ENCODE data around the gene TNK2.

TNK2 gene

DNA sequence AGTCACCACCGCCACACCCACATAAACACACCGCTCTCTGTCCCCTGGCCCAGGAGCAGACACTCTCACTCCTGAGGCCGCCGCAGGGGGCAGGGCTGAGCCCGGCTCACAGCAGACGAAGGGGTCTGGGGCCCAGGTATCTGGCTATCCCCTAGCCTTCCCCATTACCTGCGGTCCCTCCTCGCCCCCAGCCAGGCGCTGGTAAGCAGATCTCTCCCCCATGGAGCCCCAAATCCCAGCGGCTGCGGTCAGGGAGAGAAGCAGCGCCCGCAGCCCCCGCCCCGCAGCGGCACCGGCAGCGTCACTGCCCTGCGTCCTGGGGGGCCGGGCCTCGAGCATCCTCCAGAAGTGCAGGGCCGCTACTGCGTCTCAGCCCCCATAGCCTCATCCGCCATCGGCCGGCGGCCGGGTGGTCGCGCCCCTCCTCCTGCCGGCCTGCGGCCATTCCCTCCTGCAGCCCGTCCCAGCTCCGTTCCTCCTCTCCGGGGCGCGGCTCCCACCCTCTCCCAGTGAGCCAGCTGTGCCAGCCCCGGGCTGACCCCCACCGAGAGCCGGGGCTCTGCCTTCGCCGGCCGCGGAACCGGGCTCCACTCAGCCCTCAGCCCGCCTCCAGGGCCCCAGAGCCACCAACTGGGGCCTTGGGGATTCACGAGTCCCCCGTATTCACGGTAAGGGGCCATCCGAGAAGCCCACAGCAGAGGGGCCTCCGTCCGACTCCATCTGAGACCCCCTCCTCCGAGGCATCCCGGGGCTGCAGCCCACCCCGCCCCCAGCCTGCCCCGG lies 13.1 kb downstream of the TNK2 start (continued):
- TF ChIP-seq ZNF843 (tag by site-specific recombination; IDR thresholded peaks at IDR 0.05) (0 out of 2 replicates have a peak, but pooled peaks have one; percentile 2), ZFHX2 (tag by site-specific recombination; conservative IDR thresholded peaks at IDR 0.05) (peak; percentile 37; the same call in 1 of the 2 replicates)

DNA sequence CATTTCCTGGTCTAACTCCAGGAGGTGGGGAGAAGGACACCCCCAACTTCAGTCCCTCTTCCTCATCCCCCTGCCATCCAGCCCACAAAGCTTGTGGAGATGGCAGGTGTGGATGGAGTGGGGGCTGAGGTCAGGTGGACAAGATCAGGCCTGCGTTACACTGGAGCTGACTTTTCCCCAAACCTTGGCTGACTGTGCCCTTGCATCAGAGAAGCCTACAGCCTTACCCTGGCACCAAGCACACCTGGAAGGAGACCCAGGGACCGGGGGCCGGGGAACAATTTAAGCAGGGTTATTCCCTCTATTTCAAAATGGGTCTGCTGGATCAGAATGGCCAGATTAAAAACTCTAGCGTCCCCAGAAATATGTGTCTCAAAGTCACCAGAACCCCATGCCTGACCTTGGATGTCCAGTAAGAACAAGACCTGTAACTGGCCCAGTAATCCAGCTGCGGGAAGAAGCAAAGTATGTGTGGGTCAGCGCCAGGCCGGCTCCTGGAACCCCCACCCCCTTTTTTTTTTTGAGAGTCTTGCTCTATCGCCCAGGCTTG lies 14.4 kb downstream of the TNK2 start:
- Histone ChIP-seq H3K9me3 (ENCODE audit: control insufficient read depth, insufficient read depth, low read depth, low read length) (no peaks in the 10 kb centered on the region), H3K36me3 (ENCODE audit: control insufficient read depth in 2 of 2, insufficient read depth in 1 of 2, low read length in 2 of 2) (peaks cover 0 to 5% of the 10 kb centered on the region in 2 experiments; a peak in 1 of 3 replicates), H3K4me3 (ENCODE audit: low read depth, low read length) (no peak overlapping the region), H3K4me1 (ENCODE audit: control insufficient read depth, insufficient read depth, low read length) (peaks cover 12% of the 10 kb centered on the region; the same call in 1 of the 2 replicates), H3K27ac (ENCODE audit: extremely low read depth, low read depth, low read length) (no peak overlapping the region)
- ChIA-PET POLR2A (interaction anchor here (1.3 to 1.6 kb wide), 2 partner anchors 14 to 18 kb away, joined by 3 to 4 read pairs; no protein-coding TSS in a partner anchor), CTCF (interaction anchor here (0.6 to 3.9 kb wide), 19 partner anchors 8 to 334 kb away, joined by 3 to 37 read pairs (median 5); partner anchors contain the start of gene TNK2)
- TF ChIP-seq FEZF1 (tag by site-specific recombination; IDR thresholded peaks at IDR 0.05) (no peak), ZNF140 (tag by site-specific recombination; IDR thresholded peaks at IDR 0.05) (no peak), ZNF202 (tag by site-specific recombination; IDR thresholded peaks at IDR 0.05; ENCODE audit: borderline replicate concordance) (no peak), ZNF610 (tag by site-specific recombination; IDR thresholded peaks at IDR 0.05; ENCODE audit: borderline replicate concordance) (no peak), ZNF221 (tag by site-specific recombination; IDR thresholded peaks at IDR 0.05; ENCODE audit: borderline replicate concordance) (no peak), ZNF2 (tag by site-specific recombination; IDR thresholded peaks at IDR 0.05) (no peak), ZNF48 (tag by site-specific recombination; IDR thresholded peaks at IDR 0.05) (no peak), ZNF132 (tag by site-specific recombination; IDR thresholded peaks at IDR 0.05; ENCODE audit: borderline replicate concordance) (no peak), ZNF621 (tag by site-specific recombination; IDR thresholded peaks at IDR 0.05) (no peak)
- TF ChIP-seq, protein P1, sequence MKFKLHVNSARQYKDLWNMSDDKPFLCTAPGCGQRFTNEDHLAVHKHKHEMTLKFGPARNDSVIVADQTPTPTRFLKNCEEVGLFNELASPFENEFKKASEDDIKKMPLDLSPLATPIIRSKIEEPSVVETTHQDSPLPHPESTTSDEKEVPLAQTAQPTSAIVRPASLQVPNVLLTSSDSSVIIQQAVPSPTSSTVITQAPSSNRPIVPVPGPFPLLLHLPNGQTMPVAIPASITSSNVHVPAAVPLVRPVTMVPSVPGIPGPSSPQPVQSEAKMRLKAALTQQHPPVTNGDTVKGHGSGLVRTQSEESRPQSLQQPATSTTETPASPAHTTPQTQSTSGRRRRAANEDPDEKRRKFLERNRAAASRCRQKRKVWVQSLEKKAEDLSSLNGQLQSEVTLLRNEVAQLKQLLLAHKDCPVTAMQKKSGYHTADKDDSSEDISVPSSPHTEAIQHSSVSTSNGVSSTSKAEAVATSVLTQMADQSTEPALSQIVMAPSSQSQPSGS (tag by site-specific recombination; IDR thresholded peaks at IDR 0.05; ENCODE audit: low read depth), result no peak
- TF ChIP-seq, protein P2, sequence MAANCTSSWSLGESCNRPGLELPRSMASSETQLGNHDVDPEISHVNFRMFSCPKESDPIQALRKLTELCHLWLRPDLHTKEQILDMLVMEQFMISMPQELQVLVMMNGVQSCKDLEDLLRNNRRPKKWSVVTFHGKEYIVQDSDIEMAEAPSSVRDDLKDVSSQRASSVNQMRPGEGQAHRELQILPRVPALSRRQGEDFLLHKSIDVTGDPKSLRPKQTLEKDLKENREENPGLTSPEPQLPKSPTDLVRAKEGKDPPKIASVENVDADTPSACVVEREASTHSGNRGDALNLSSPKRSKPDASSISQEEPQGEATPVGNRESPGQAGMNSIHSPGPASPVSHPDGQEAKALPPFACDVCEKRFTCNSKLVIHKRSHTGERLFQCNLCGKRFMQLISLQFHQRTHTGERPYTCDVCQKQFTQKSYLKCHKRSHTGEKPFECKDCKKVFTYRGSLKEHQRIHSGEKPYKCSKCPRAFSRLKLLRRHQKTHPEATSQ (tag by site-specific recombination; IDR thresholded peaks at IDR 0.05), result no peak
- TF ChIP-seq, protein P3, sequence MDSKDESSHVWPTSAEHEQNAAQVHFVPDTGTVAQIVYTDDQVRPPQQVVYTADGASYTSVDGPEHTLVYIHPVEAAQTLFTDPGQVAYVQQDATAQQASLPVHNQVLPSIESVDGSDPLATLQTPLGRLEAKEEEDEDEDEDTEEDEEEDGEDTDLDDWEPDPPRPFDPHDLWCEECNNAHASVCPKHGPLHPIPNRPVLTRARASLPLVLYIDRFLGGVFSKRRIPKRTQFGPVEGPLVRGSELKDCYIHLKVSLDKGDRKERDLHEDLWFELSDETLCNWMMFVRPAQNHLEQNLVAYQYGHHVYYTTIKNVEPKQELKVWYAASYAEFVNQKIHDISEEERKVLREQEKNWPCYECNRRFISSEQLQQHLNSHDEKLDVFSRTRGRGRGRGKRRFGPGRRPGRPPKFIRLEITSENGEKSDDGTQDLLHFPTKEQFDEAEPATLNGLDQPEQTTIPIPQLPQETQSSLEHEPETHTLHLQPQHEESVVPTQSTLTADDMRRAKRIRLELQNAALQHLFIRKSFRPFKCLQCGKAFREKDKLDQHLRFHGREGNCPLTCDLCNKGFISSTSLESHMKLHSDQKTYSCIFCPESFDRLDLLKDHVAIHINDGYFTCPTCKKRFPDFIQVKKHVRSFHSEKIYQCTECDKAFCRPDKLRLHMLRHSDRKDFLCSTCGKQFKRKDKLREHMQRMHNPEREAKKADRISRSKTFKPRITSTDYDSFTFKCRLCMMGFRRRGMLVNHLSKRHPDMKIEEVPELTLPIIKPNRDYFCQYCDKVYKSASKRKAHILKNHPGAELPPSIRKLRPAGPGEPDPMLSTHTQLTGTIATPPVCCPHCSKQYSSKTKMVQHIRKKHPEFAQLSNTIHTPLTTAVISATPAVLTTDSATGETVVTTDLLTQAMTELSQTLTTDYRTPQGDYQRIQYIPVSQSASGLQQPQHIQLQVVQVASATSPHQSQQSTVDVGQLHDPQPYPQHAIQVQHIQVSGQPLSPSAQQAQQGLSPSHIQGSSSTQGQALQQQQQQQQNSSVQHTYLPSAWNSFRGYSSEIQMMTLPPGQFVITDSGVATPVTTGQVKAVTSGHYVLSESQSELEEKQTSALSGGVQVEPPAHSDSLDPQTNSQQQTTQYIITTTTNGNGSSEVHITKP (tag by site-specific recombination; IDR thresholded peaks at IDR 0.05), result no peak

DNA sequence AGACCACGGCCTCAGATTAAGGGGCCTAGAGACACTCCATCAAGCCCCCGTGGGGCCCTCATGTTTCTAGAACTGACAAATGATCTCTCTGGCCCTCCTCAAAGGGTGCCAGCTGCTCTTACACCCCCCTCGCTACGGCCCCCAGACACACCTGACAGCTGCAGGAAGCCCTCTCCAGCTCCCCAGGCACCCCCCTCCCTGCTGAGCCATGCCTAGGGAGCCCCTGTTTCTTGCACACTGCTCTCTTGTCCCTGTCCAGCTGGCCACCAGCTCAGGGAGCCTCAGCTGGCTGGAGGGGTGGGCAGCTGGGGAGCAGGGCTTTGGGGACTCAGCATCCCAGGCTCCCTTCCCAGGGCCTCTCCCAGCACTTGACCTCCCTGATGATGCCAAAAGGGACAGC lies 14.8 kb downstream of the TNK2 start:
- ChIA-PET CTCF (interaction anchor here (0.8 to 2.7 kb wide), 7 partner anchors 7 to 44 kb away, joined by 6 to 37 read pairs (median 14); partner anchors contain the start of gene TNK2), POLR2A (interaction anchor here (1.6 kb wide), 1 partner anchor 14 kb away, joined by 4 read pairs; no protein-coding TSS in a partner anchor)
- no peaks in the 10 kb centered on the region for H3K9me3 ChIP-seq (ENCODE audit: control insufficient read depth, insufficient read depth, low read depth, low read length)
- H3K4me1 ChIP-seq (ENCODE audit: control insufficient read depth, insufficient read depth, low read length), result peaks cover 12% of the 10 kb centered on the region; the same call in 1 of the 2 replicates
- no peak overlapping the region for H3K4me3 ChIP-seq (ENCODE audit: low read depth, low read length)
- no peak overlapping the region for H3K27ac ChIP-seq (ENCODE audit: extremely low read depth, low read depth, low read length)
- H3K36me3 ChIP-seq (ENCODE audit: control insufficient read depth in 2 of 2, insufficient read depth in 1 of 2, low read length in 2 of 2), result peaks cover 0 to 6% of the 10 kb centered on the region in 2 experiments; a peak in 1 of 3 replicates
- TF ChIP-seq GLIS1 (tag by site-specific recombination; IDR thresholded peaks at IDR 0.05), result peak; percentile 16; the same call in 1 of the 2 replicates
- TF ChIP-seq ZNF19 (tag by site-specific recombination; IDR thresholded peaks at IDR 0.05; ENCODE audit: low read depth), result no peak
- peak; percentile 71 for TF ChIP-seq ZIC2 (tag by site-specific recombination; IDR thresholded peaks at IDR 0.05)
- no peak for TF ChIP-seq ZNF521 (tag by site-specific recombination; IDR thresholded peaks at IDR 0.05)
- no peak for TF ChIP-seq ZNF155 (tag by site-specific recombination; IDR thresholded peaks at IDR 0.05)
- TF ChIP-seq MEIS1 (CRISPR knock-in tag; IDR thresholded peaks at IDR 0.05; ENCODE audit: borderline replicate concordance), result no peak
- TF ChIP-seq ZNF701 (tag by site-specific recombination; IDR thresholded peaks at IDR 0.05), result no peak
- TF ChIP-seq, protein P4, sequence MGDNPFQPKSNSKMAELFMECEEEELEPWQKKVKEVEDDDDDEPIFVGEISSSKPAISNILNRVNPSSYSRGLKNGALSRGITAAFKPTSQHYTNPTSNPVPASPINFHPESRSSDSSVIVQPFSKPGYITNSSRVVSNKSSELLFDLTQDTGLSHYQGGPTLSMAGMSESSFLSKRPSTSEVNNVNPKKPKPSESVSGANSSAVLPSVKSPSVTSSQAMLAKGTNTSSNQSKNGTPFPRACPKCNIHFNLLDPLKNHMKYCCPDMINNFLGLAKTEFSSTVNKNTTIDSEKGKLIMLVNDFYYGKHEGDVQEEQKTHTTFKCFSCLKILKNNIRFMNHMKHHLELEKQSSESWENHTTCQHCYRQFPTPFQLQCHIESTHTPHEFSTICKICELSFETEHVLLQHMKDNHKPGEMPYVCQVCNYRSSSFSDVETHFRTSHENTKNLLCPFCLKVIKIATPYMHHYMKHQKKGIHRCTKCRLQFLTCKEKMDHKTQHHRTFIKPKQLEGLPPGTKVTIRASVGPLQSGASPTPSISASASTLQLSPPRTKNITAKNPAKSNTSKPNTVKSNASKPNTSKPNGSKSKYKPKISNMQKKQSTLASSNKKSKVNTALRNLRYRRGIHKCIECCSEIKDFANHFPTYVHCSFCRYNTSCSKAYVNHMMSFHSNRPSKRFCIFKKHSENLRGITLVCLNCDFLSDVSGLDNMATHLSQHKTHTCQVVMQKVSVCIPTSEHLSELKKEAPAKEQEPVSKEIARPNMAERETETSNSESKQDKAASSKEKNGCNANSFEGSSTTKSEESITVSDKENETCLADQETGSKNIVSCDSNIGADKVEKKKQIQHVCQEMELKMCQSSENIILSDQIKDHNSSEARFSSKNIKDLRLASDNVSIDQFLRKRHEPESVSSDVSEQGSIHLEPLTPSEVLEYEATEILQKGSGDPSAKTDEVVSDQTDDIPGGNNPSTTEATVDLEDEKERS (tag by site-specific recombination; IDR thresholded peaks at IDR 0.05), result no peak

Measured in HEK293 (cell line).